NOMO-1 treated with dmso at 0.1 percent for 144 hours (cell line): ENCODE results near the gene CNTNAP3B.
"Not testable (repeated sequence)": the region's sequence is repeated elsewhere in the genome, so short reads cannot be mapped to it uniquely, and the experiment has no call there.

Experiments
- DNase-seq: peaks from one replicate; lab custom pipeline; 2025; ENCODE audit not compliant: unreplicated experiment; lab: John Stamatoyannopoulos, UW

Gene CNTNAP3B

GRCh38 chr9:41977965-41978600 is 151.1 kb downstream of the CNTNAP3B start:
- DNase-seq: not testable (repeated sequence)

GRCh38 chr9:41974906-41975305 is 154.3 kb downstream of the CNTNAP3B start:
- DNase-seq: not testable (repeated sequence)

GRCh38 chr9:41953007-41953406 is 176.2 kb downstream of the CNTNAP3B start:
- not testable (repeated sequence) for DNase-seq

- not testable (repeated sequence) for DNase-seq
These were observed 187.5 kb downstream of the CNTNAP3B start for GRCh38 chr9:41941738-41942137.

GRCh38 chr9:41938143-41938542 is 191.1 kb downstream of the CNTNAP3B start:
- DNase-seq: not testable (repeated sequence)

- DNase-seq: not testable (repeated sequence)
These were observed 193.5 kb downstream of the CNTNAP3B start for GRCh38 chr9:41935727-41936126.

GRCh38 chr9:41929172-41929571 is 200.1 kb downstream of the CNTNAP3B start:
- DNase-seq: not testable (repeated sequence)

- not testable (repeated sequence) for DNase-seq
These were observed 211.9 kb downstream of the CNTNAP3B start for GRCh38 chr9:41917374-41917773.

GRCh38 chr9:41905488-41905887 is 223.7 kb downstream of the CNTNAP3B start:
- not testable (repeated sequence) for DNase-seq

GRCh38 chr9:41902762-41903161 is 226.5 kb downstream of the CNTNAP3B start:
- not testable (repeated sequence) for DNase-seq

GRCh38 chr9:41898720-41899343 is 230.4 kb downstream of the CNTNAP3B start:
- not testable (repeated sequence) for DNase-seq

- DNase-seq: not testable (repeated sequence)
These were observed 254.7 kb downstream of the CNTNAP3B start for GRCh38 chr9:41874557-41874956.

GRCh38 chr9:41855422-41855821 is 273.8 kb downstream of the CNTNAP3B start:
- not testable (repeated sequence) for DNase-seq

GRCh38 chr9:41851848-41852740 is 277.1 kb downstream of the CNTNAP3B start:
- not testable (repeated sequence) for DNase-seq

- DNase-seq: not testable (repeated sequence)
These were observed 281.4 kb downstream of the CNTNAP3B start for GRCh38 chr9:41847829-41848228.
